H1 (cell line): Measurements from ENCODE around the gene REEP2. TPM values are rescaled to one million over a fixed set of nuclear protein-coding genes. Genes with fewer than 3 reads are reported as not detected.

Experiments
- ASH2L ChIP-seq: fragments of 200-600, 300-600 bp; sonication (generic); IDR thresholded peaks from one replicate; pipeline ENCODE4 v1.7.1; 2017; ENCODE audit warnings: low read length
- BCL11A ChIP-seq, 2 experiments: IDR thresholded peaks; one replicate each; pipeline ENCODE4 v1.6.1; 2011; ENCODE audit warnings: low read depth in 2 of 2, low read length in 2 of 2, mild to moderate bottlenecking in 2 of 2
- BRCA1 ChIP-seq: IDR thresholded peaks from 2 replicates; pipeline ENCODE4 v1.6.1; 2012; ENCODE audit warnings: low read depth, low read length, improper control_type of control experiment
- HDAC2 ChIP-seq, 2 experiments: fragments of 300-600 bp in 1 of 2; sonication (generic) in 1 of 2; IDR thresholded peaks; 2 replicates each; pipeline ENCODE4 v1.6.1; 2011 to 2012; ENCODE audit warnings: low read depth in 2 of 2, low read length in 2 of 2, mild to moderate bottlenecking in 2 of 2, moderate library complexity in 2 of 2, borderline replicate concordance in 1 of 2, inconsistent platforms in 1 of 2
- JUND ChIP-seq: IDR thresholded peaks from 2 replicates; pipeline ENCODE4 v1.6.1; 2011; ENCODE audit warnings: mild to moderate bottlenecking, improper control_type of control experiment, low read length
- MAFK ChIP-seq: IDR thresholded peaks from 2 replicates; pipeline ENCODE4 v1.6.1; 2012; ENCODE audit warnings: low read depth, mild to moderate bottlenecking, improper control_type of control experiment, low read length
- POLR2AphosphoS5 ChIP-seq: IDR thresholded peaks from 2 replicates; pipeline ENCODE4 v1.6.1; 2011; ENCODE audit warnings: low read depth, low read length
- RXRA ChIP-seq: IDR thresholded peaks from 2 replicates; pipeline ENCODE4 v1.6.1; 2011; ENCODE audit warnings: low read depth, mild to moderate bottlenecking, low read length, moderate library complexity; ENCODE audit not compliant: insufficient read depth
- SIN3A ChIP-seq, 2 experiments: IDR thresholded peaks in 1 of 2; conservative IDR thresholded peaks in 1 of 2; 2 replicates each; pipeline ENCODE4 v1.6.1; 2011 to 2012; ENCODE audit warnings: low read length in 2 of 2, improper control_type of control experiment in 1 of 2, low read depth in 1 of 2, mild to moderate bottlenecking in 1 of 2
- SP2 ChIP-seq: IDR thresholded peaks from 2 replicates; pipeline ENCODE4 v1.6.1; 2012; ENCODE audit warnings: mild to moderate bottlenecking, low read length, inconsistent platforms
- TEAD4 ChIP-seq: IDR thresholded peaks from 2 replicates; pipeline ENCODE4 v1.6.1; 2012; ENCODE audit warnings: low read depth, low read length, inconsistent platforms, mixed read lengths
- polyA plus RNA-seq, 7 experiments: library from polyadenylated mRNA; depleted of rRNA in 3 of 7; stranded (reverse) in 5 of 7; unstranded in 2 of 7; fragments of >200 nt in 5 of 7; fragments of 200-250 nt in 2 of 7; gene quantifications; 1 replicate in 5 of 7; 2 replicates in 1 of 7; 4 replicates in 1 of 7; pipeline versions ENCODE4 v1.2.1 to v1.2.3, GENCODE V29; 2011 to 2013; ENCODE audit warnings: missing spikeins in 2 of 7, mixed read lengths in 2 of 7
- total RNA-seq: library from RNA; stranded (reverse); fragmentation: NEBNext Ultra II Directional; extraction: Animal tissue kit (Norgen Biotek cat#: 25700); gene quantifications from 2 replicates; pipeline ENCODE4 v1.2.1, GENCODE V29; 2021

REEP2 gene
- total and polyA plus RNA-seq, 2 of the 8 experiments (the other 6 are each of a cell fraction or from before 2014, with no cell fraction given), result 26.5 to 40.2 TPM

- no peak for TF ChIP-seq MAFK
- TF ChIP-seq SIN3A (conservative IDR thresholded peaks at IDR 0.05 in 1 of 2, IDR thresholded peaks at IDR 0.05 in 1 of 2; ENCODE audit: low read depth in 1 of 2, low read length in 2 of 2), result peak in 1 of 2 experiments; percentile 52; a peak in 1 of 4 replicates
- no peak for TF ChIP-seq SP2
- TF ChIP-seq POLR2AphosphoS5, result peak; percentile 41; the same call in 1 of the 2 replicates
- no peak for TF ChIP-seq ASH2L
- TF ChIP-seq BCL11A (IDR thresholded peaks at IDR 0.05; ENCODE audit: low read depth in 2 of 2, low read length in 2 of 2), result no peak
- 0 out of 2 replicates have a peak, but pooled peaks have one; percentile 40 for TF ChIP-seq TEAD4
- no peak for TF ChIP-seq BRCA1
- no peak for TF ChIP-seq RXRA
- no peak for TF ChIP-seq JUND
- TF ChIP-seq HDAC2 (IDR thresholded peaks at IDR 0.05; ENCODE audit: borderline replicate concordance in 1 of 2, low read depth in 2 of 2, low read length in 2 of 2), result peak; percentile 66 to 92; a peak in 3 of 4 replicates
These were observed 10.8 kb downstream of the REEP2 start (continued) for GRCh38 chr5:138449501-138450239.
